GM12878 (cell line): ENCODE measurements around the gene S100A4. TPM values are rescaled to one million over a fixed set of nuclear protein-coding genes. Genes with fewer than 3 reads are reported as not detected.

Experiments used
- ATAC-seq: fragments of 200-7000 bp; cut with Tn5 transposase; 3 replicates; pipeline ENCODE4 v1.9.1; 2020; ENCODE audit warnings: mild to moderate bottlenecking, moderate library complexity
- BruUV-seq: library from RNA; stranded (reverse); fragments of 400-500 nt; replicated peaks from 2 replicates; lab custom pipeline; 2021; lab: Mats Ljungman, UMichigan
- CTCF ChIA-PET: fragments of 300-600 bp; sonication (Branson Sonifier 250); formaldehyde crosslinking; extraction: SDS; loops from one replicate; lab custom pipeline; 2021; ENCODE audit warnings: inconsistent platforms; lab: Yijun Ruan, JAX
- POLR2A ChIA-PET: fragments of 350-600 bp; formaldehyde crosslinking; extraction: SDS; loops from one replicate; lab custom pipeline; 2021; ENCODE audit warnings: inconsistent platforms; lab: Charles Lee
- RAD21 ChIA-PET: fragments of 300-600 bp; sonication (Branson Sonifier 250); formaldehyde crosslinking; loops from one replicate; lab custom pipeline; 2023; ENCODE audit warnings: antibody characterized with exemption; ENCODE audit not compliant: unreplicated experiment; lab: Charles Lee
- SMC1A ChIA-PET: fragments of 300-600 bp; sonication (Branson Sonifier 250); formaldehyde crosslinking; loops from one replicate; lab custom pipeline; 2023; ENCODE audit not compliant: unreplicated experiment, uncharacterized antibody; lab: Charles Lee
- DNase-seq: peaks from one replicate; pipeline ENCODE4 v3.0.0-alpha.2; 2011; ENCODE audit warnings: low read depth, low spot score
- FAIRE-seq: peaks from 3 replicates; lab custom pipeline; 2011; peaks lifted over from hg19 to GRCh38; lab: Jason Lieb, UNC
- H2AFZ ChIP-seq: 2 replicates; pipeline ENCODE4 v1.6.0; 2011; ENCODE audit warnings: low read depth, low read length, control low read depth; ENCODE audit not compliant: control insufficient read depth
- H3K27ac ChIP-seq: 2 replicates; pipeline ENCODE4 v1.5.1; 2011; ENCODE audit warnings: control low read depth; ENCODE audit not compliant: control insufficient read depth, insufficient read depth
- H3K27me3 ChIP-seq, 2 experiments: replicated peaks in 1 of 2; 2 replicates each; pipeline versions ENCODE4 v1.6.0 to v1.6.1; 2011; ENCODE audit warnings: low read length in 1 of 2; ENCODE audit not compliant: control insufficient read depth in 2 of 2, insufficient read depth in 2 of 2
- H3K36me3 ChIP-seq, 2 experiments: 2 replicates each; pipeline ENCODE4 v1.5.1; 2011; ENCODE audit warnings: low read length in 1 of 2; ENCODE audit not compliant: control insufficient read depth in 2 of 2, insufficient read depth in 2 of 2
- H3K4me1 ChIP-seq: 2 replicates; pipeline ENCODE4 v1.6.1; 2011; ENCODE audit warnings: mild to moderate bottlenecking, low read length, moderate library complexity, mixed read lengths; ENCODE audit not compliant: control insufficient read depth, insufficient read depth
- H3K4me2 ChIP-seq: 2 replicates; pipeline ENCODE4 v1.6.0; 2011; ENCODE audit warnings: control low read depth; ENCODE audit not compliant: control insufficient read depth, insufficient read depth
- H3K4me3 ChIP-seq: fragments of 200-600 bp; sonication (generic); 2 replicates; pipeline ENCODE4 v1.5.1; 2016
- H3K79me2 ChIP-seq: 2 replicates; pipeline ENCODE4 v1.6.0; 2011; ENCODE audit warnings: low read length; ENCODE audit not compliant: control insufficient read depth, insufficient read depth
- H3K9ac ChIP-seq: 2 replicates; pipeline ENCODE4 v1.8.0; 2011; ENCODE audit warnings: low read length, control low read depth, mixed read lengths; ENCODE audit not compliant: control insufficient read depth, insufficient read depth
- H3K9me3 ChIP-seq: replicated peaks from 3 replicates; pipeline ENCODE4 v1.5.1; 2011; ENCODE audit warnings: mild to moderate bottlenecking, low read length; ENCODE audit not compliant: control insufficient read depth, insufficient read depth
- H4K20me1 ChIP-seq: 2 replicates; pipeline ENCODE4 v1.6.0; 2011; ENCODE audit not compliant: control insufficient read depth, insufficient read depth
- CEBPB ChIP-seq, 2 experiments: fragments of 150-350 bp in 1 of 2; IDR thresholded peaks; 2 replicates each; pipeline ENCODE4 v1.6.1; 2012 to 2014; ENCODE audit warnings: low read depth in 2 of 2, low read length in 2 of 2, borderline replicate concordance in 1 of 2, inconsistent platforms in 1 of 2
- EZH2 ChIP-seq: IDR thresholded peaks from 2 replicates; pipeline ENCODE4 v1.6.1; 2012; ENCODE audit warnings: low read depth, mild to moderate bottlenecking, control low read depth, inconsistent platforms, low read length, borderline replicate concordance; ENCODE audit not compliant: control insufficient read depth
- FOS ChIP-seq: IDR thresholded peaks from 3 replicates; pipeline ENCODE4 v1.6.1; 2011; ENCODE audit warnings: borderline replicate concordance; ENCODE audit not compliant: insufficient read length; ENCODE audit errors: extremely low read depth
- HDAC6 ChIP-seq: fragments of 200-600 bp; sonication (generic); IDR thresholded peaks from one replicate; pipeline ENCODE4 v1.8.0; 2017; ENCODE audit warnings: antibody characterized with exemption; ENCODE audit not compliant: unreplicated experiment
- IRF4 ChIP-seq: IDR thresholded peaks from 2 replicates; pipeline ENCODE4 v1.6.1; 2011; ENCODE audit warnings: low read depth, low read length
- KDM1A ChIP-seq: fragments of 200-600 bp; sonication (generic); IDR thresholded peaks from 2 replicates; pipeline ENCODE4 v1.6.1; 2016; ENCODE audit warnings: borderline replicate concordance
- MLLT1 ChIP-seq: fragments of 450-650 bp; IDR thresholded peaks from 2 replicates; pipeline ENCODE4 v1.6.1; 2016; ENCODE audit warnings: mild to moderate bottlenecking
- NFYB ChIP-seq: IDR thresholded peaks from 2 replicates; pipeline ENCODE4 v1.6.1; 2011; ENCODE audit warnings: low read depth, mild to moderate bottlenecking, low read length, improper control_type of control experiment, moderate library complexity; ENCODE audit not compliant: insufficient read depth
- REST ChIP-seq: IDR thresholded peaks from 2 replicates; pipeline ENCODE4 v1.6.1; 2012; ENCODE audit warnings: mild to moderate bottlenecking, low read depth, low read length
- ZNF207 ChIP-seq: fragments of 450-650 bp; IDR thresholded peaks from 2 replicates; pipeline ENCODE4 v1.6.1; 2014; ENCODE audit warnings: antibody characterized with exemption, mild to moderate bottlenecking, borderline replicate concordance
- WGBS: methylation state at CpG from one replicate; pipeline ENCODE4 v1.1.6; 2016; ENCODE audit warnings: low lambda C conversion rate; ENCODE audit not compliant: insufficient replicate concordance, insufficient coverage; ENCODE audit errors: missing lambda C conversion rate; 5-methylcytosine and 5-hydroxymethylcytosine counted together
- in situ Hi-C: fragments of 300-500 bp; cut with MboI; formaldehyde crosslinking; loops from 9 replicates; pipeline ENCODE4 v1.14.3; 2018; ENCODE audit warnings: mixed read lengths
- intact Hi-C: fragments of 100-400 bp; cut with micrococcal nuclease; formaldehyde crosslinking; loops from one replicate; pipeline ENCODE4 v1.14.2; 2022; ENCODE audit not compliant: unreplicated experiment
- polyA plus RNA-seq, 11 experiments: library from polyadenylated mRNA; depleted of rRNA in 4 of 11; unstranded in 6 of 11; stranded (reverse) in 5 of 11; fragments of >200 nt; fragmentation: Nextera tagmentation in 4 of 11; fragmentation: Illumina TruSeq in 1 of 11; extraction: Ambion mirVana in 4 of 11; extraction: Trizol in 1 of 11; gene quantifications; 1 replicate in 1 of 11; 2 replicates in 10 of 11; pipeline versions ENCODE4 v1.2.1 to v1.2.3, GENCODE V29; 2011 to 2016; ENCODE audit warnings: inconsistent platforms in 2 of 11, missing spikeins in 2 of 11, low read depth in 1 of 11
- total RNA-seq, 4 experiments: library from RNA; depleted of rRNA in 3 of 4; stranded (reverse); fragments of >200 nt in 3 of 4; fragmentation: Illumina TruSeq in 1 of 4; extraction: Trizol in 1 of 4; gene quantifications; 2 replicates each; pipeline versions ENCODE4 v1.2.1 to v1.2.3, GENCODE V29; 2013 to 2021
- TF ChIP-seq, protein P1 (sequence below): IDR thresholded peaks from 2 replicates; pipeline ENCODE4 v1.6.1; 2012; ENCODE audit warnings: low read length, inconsistent platforms
- TF ChIP-seq, protein P2 (sequence below): fragments of 450-650 bp; IDR thresholded peaks from 2 replicates; pipeline ENCODE4 v1.6.1; 2018; ENCODE audit warnings: borderline replicate concordance, mild to moderate bottlenecking; ENCODE audit not compliant: partially characterized antibody

The S100A4 gene
- total and polyA plus RNA-seq, 10 of the 15 experiments (the other 5 are each of a cell fraction or from before 2014, with no cell fraction given), result 4.3 to 104 (median 27.3) TPM

GRCh38 chr1:153509036-153509435 is 36.6 kb downstream of the S100A4 start (continued):
- TF ChIP-seq, protein P1, sequence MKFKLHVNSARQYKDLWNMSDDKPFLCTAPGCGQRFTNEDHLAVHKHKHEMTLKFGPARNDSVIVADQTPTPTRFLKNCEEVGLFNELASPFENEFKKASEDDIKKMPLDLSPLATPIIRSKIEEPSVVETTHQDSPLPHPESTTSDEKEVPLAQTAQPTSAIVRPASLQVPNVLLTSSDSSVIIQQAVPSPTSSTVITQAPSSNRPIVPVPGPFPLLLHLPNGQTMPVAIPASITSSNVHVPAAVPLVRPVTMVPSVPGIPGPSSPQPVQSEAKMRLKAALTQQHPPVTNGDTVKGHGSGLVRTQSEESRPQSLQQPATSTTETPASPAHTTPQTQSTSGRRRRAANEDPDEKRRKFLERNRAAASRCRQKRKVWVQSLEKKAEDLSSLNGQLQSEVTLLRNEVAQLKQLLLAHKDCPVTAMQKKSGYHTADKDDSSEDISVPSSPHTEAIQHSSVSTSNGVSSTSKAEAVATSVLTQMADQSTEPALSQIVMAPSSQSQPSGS, result no peak
- no peak for TF ChIP-seq HDAC6
- no peak for TF ChIP-seq CEBPB (IDR thresholded peaks at IDR 0.05; ENCODE audit: borderline replicate concordance in 1 of 2, low read depth in 2 of 2, low read length in 2 of 2)
- no peak for TF ChIP-seq ZNF207
- no peak for TF ChIP-seq KDM1A
- TF ChIP-seq MLLT1, result no peak
- TF ChIP-seq EZH2, result no peak
- TF ChIP-seq IRF4, result no peak
- TF ChIP-seq FOS, result no peak

GRCh38 chr1:153507926-153508583 is 37.6 kb downstream of the S100A4 start:
- ChIA-PET SMC1A (interaction anchor here (0.9 to 1.0 kb wide), 3 partner anchors 13 to 60 kb away, joined by 3 read pairs; no protein-coding TSS in a partner anchor), CTCF (interaction anchor here (0.9 to 7.3 kb wide), 11 partner anchors 10 to 155 kb away, joined by 3 to 191 read pairs (median 4); partner anchors contain the start of genes S100A13 and S100A4), POLR2A (no interaction called here), RAD21 (interaction anchor here (1.2 to 4.5 kb wide), 2 partner anchors 27 to 61 kb away, joined by 3 to 59 read pairs; partner anchors contain the start of gene S100A6)
- Histone ChIP-seq H2AFZ (no peak overlapping the region), H3K4me3 (no peak overlapping the region), H3K9me3 (no peaks in the 10 kb centered on the region), H3K27ac (no peak overlapping the region), H3K79me2 (no peaks in the 10 kb centered on the region), H3K27me3 (no peaks in the 10 kb centered on the region), H4K20me1 (no peaks in the 10 kb centered on the region), H3K36me3 (no peaks in the 10 kb centered on the region), H3K4me1 (no peaks in the 10 kb centered on the region), H3K9ac (no peak overlapping the region), H3K4me2 (no peak overlapping the region)
- BruUV-seq, result no TSS peak
- ATAC-seq (no peak), DNase-seq (no peak), FAIRE-seq (no peak)
- WGBS, result 38% methylated on average over 11 of the region's 11 CpGs
- in situ Hi-C loops, result loop anchor here (5.0 to 10.0 kb wide), 2 partner anchors 54 to 487 kb away; partner anchors contain the start of gene RPS27
- intact Hi-C loops, result no loop called here
- TF ChIP-seq, protein P2, sequence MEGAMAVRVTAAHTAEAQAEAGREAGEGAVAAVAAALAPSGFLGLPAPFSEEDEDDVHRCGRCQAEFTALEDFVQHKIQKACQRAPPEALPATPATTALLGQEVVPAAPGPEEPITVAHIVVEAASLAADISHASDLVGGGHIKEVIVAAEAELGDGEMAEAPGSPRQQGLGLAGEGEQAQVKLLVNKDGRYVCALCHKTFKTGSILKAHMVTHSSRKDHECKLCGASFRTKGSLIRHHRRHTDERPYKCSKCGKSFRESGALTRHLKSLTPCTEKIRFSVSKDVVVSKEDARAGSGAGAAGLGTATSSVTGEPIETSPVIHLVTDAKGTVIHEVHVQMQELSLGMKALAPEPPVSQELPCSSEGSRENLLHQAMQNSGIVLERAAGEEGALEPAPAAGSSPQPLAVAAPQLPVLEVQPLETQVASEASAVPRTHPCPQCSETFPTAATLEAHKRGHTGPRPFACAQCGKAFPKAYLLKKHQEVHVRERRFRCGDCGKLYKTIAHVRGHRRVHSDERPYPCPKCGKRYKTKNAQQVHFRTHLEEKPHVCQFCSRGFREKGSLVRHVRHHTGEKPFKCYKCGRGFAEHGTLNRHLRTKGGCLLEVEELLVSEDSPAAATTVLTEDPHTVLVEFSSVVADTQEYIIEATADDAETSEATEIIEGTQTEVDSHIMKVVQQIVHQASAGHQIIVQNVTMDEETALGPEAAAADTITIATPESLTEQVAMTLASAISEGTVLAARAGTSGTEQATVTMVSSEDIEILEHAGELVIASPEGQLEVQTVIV, result no peak
- TF ChIP-seq REST (no peak), NFYB (no peak)
